Thoracic aorta (tissue), 2 donors: ENCODE measurements around the gene FASN. TPM values are rescaled to one million over a fixed set of nuclear protein-coding genes. Genes with fewer than 3 reads are reported as not detected.

Experiments
- ATAC-seq: fragments of 150-250 bp; one replicate; pipeline ENCODE4 v1.8.0; 2017; ENCODE audit warnings: low read depth; ENCODE audit not compliant: insufficient number of reproducible peaks, low FRiP score
- DNase-seq: peaks from one replicate; pipeline ENCODE4 v3.0.0-alpha.2; 2020; ENCODE audit warnings: low spot score
- H3K27ac ChIP-seq, 2 donors: fragments of 200-600 bp; sonication (generic); 1 replicate in 1 of 2; 2 replicates in 1 of 2; pipeline ENCODE4 v1.5.1; 2016; ENCODE audit warnings: mild to moderate bottlenecking in 2 of 2, moderate library complexity in 2 of 2
- H3K27me3 ChIP-seq: fragments of 200-600 bp; sonication (generic); replicated peaks from 2 replicates; pipeline ENCODE4 v1.6.0; 2016; ENCODE audit warnings: mild to moderate bottlenecking; ENCODE audit not compliant: insufficient read depth
- H3K36me3 ChIP-seq: fragments of 200-600 bp; sonication (generic); one replicate; pipeline ENCODE4 v1.5.1; 2016
- H3K4me1 ChIP-seq, 2 donors: fragments of 200-600 bp; sonication (generic); 1 replicate in 1 of 2; 2 replicates in 1 of 2; pipeline versions ENCODE4 v1.5.1 to v1.6.0; 2016; ENCODE audit warnings: low read depth in 2 of 2, mild to moderate bottlenecking in 1 of 2; ENCODE audit not compliant: control insufficient read depth in 1 of 2
- H3K4me3 ChIP-seq: fragments of 200-600 bp; sonication (generic); 2 replicates; pipeline ENCODE4 v1.5.1; 2016; ENCODE audit warnings: mild to moderate bottlenecking
- H3K9me3 ChIP-seq: fragments of 200-600 bp; sonication (generic); 2 replicates; pipeline ENCODE4 v1.5.1; 2016
- CTCF ChIP-seq: fragments of 200-600 bp; sonication (generic); IDR thresholded peaks from one replicate; pipeline ENCODE4 v1.5.1; 2019; ENCODE audit warnings: antibody characterized with exemption
- total RNA-seq, 2 donors: library from RNA; depleted of rRNA; stranded (reverse); fragments of >200 nt; gene quantifications; one replicate each; pipeline versions ENCODE4 v1.1.0 to v1.2.3, GENCODE V29; 2016

The FASN gene
- total RNA-seq, 2 donors from 2014 or later = 49.6 to 50.9 TPM

GRCh38 chr17:82062984-82063368 lies 35.1 kb downstream of the FASN start:
- no peaks in the 10 kb centered on the region for H3K9me3 ChIP-seq
- ATAC-seq (no peak), DNase-seq (no peak)
- H3K4me3 ChIP-seq = no peak overlapping the region
- no peaks in the 10 kb centered on the region for H3K27me3 ChIP-seq
- TF ChIP-seq CTCF = no peak
- no peak overlapping the region for H3K27ac ChIP-seq
- peaks cover 20% of the 10 kb centered on the region for H3K36me3 ChIP-seq
- H3K4me1 ChIP-seq = peaks cover 15 to 20% of the 10 kb centered on the region in 2 donors

- no peak for TF ChIP-seq CTCF
- Histone ChIP-seq H3K27me3 (no peaks in the 10 kb centered on the region), H3K36me3 (peaks cover 27% of the 10 kb centered on the region), H3K27ac (no peak overlapping the region), H3K9me3 (no peaks in the 10 kb centered on the region), H3K4me1 (peaks cover 15 to 20% of the 10 kb centered on the region in 2 donors), H3K4me3 (no peak overlapping the region)
- DNase-seq (no peak), ATAC-seq (no peak)
Measured at GRCh38 chr17:82062076-82062983, 35.7 kb downstream of the FASN start.

GRCh38 chr17:82061047-82061925 lies 36.8 kb downstream of the FASN start:
- no peak for ATAC-seq
- peaks cover 35% of the 10 kb centered on the region for H3K36me3 ChIP-seq
- no peak for TF ChIP-seq CTCF

GRCh38 chr17:82060614-82061013 lies 37.4 kb downstream of the FASN start:
- Histone ChIP-seq H3K27me3 (no peaks in the 10 kb centered on the region), H3K36me3 (peaks cover 41% of the 10 kb centered on the region), H3K4me1 (peaks cover 9 to 13% of the 10 kb centered on the region in 2 donors), H3K9me3 (no peaks in the 10 kb centered on the region), H3K4me3 (no peak overlapping the region), H3K27ac (no peak overlapping the region)
- no peak for DNase-seq
- no peak for TF ChIP-seq CTCF
- ATAC-seq = no peak

More at GRCh38 chr17:82061047-82061925, 36.8 kb downstream of the FASN start:
- no peak for DNase-seq
- Histone ChIP-seq H3K4me3 (no peak overlapping the region), H3K9me3 (no peaks in the 10 kb centered on the region), H3K27me3 (no peaks in the 10 kb centered on the region), H3K27ac (no peak overlapping the region), H3K4me1 (peaks cover 12 to 18% of the 10 kb centered on the region in 2 donors)

- peaks cover 46% of the 10 kb centered on the region for H3K36me3 ChIP-seq
Measured at GRCh38 chr17:82060001-82060380, 38.0 kb downstream of the FASN start.

More at GRCh38 chr17:82060001-82060380, 38.0 kb downstream of the FASN start:
- no peak for TF ChIP-seq CTCF
- H3K27me3 ChIP-seq = no peaks in the 10 kb centered on the region
- ATAC-seq (no peak), DNase-seq (no peak)
- no peak overlapping the region for H3K27ac ChIP-seq
- no peak overlapping the region for H3K4me3 ChIP-seq
- no peaks in the 10 kb centered on the region for H3K9me3 ChIP-seq
- H3K4me1 ChIP-seq = peaks cover 8 to 12% of the 10 kb centered on the region in 2 donors
